Measurements from ENCODE around the gene FBXO7.
"Not testable (repeated sequence)": the region's sequence is repeated elsewhere in the genome, so short reads cannot be mapped to it uniquely, and the experiment has no call there.

FBXO7 gene

DNA sequence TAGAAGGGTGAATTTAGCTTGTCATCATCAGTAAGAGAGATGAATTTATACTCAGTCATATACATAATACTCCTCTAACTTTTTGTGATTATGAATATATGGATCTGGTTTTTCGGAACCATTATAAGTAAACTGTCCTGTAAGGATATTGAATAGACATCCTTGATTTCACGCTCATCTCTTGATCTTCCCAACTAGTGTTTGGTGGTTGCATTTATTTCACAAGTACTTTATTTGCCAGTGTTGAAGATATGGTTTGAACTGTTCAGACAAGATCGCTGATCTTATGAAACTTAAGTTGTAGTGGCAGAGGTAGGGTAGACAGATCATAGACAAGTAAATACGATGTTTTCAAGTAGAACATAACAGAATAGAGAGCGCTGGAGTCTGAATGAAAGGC is 3.0 kb downstream of the FBXO7 start:
- no peak overlapping the region for H3K4me3 ChIP-seq (ENCODE audit: low read length)
- no peak for TF ChIP-seq ZNF274 (IDR thresholded peaks at IDR 0.05; ENCODE audit: low read depth, low read length)

DNA sequence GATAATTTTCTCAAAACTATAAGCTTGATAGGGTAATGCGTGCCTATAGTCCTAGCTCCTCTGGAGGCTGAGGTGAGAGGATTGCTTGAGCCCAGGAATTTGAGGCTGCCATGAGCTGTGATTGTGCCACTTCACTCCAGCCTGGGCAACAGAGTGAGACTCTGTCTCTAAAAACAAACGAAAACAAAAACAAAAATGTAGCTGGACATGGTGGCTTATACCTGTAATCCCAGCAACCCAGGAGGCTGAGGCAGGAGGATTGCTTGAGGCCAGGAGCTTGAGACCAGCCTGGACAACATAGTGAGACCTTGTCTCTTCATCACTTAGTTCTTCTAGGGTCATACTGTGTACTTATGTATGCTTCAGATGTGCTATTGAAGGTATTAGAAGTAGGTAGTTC is 3.9 kb downstream of the FBXO7 start:
- H3K4me3 ChIP-seq (ENCODE audit: low read length): not testable (repeated sequence)

DNA sequence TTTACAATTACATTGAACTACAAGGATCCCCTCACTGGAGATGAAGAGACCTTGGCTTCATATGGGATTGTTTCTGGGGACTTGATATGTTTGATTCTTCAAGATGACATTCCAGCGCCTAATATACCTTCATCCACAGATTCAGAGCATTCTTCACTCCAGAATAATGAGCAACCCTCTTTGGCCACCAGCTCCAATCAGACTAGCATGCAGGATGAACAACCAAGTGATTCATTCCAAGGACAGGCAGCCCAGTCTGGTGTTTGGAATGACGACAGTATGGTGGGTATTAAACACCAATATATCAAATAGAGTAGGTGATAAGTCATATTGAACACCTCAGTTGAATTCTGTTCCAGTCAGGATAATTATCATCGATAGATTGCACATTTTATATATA is 4.4 kb downstream of the FBXO7 start:
- no peak for TF ChIP-seq ZNF274 (IDR thresholded peaks at IDR 0.05; ENCODE audit: low read depth, low read length)
- H3K4me3 ChIP-seq (ENCODE audit: low read length): no peak overlapping the region

DNA sequence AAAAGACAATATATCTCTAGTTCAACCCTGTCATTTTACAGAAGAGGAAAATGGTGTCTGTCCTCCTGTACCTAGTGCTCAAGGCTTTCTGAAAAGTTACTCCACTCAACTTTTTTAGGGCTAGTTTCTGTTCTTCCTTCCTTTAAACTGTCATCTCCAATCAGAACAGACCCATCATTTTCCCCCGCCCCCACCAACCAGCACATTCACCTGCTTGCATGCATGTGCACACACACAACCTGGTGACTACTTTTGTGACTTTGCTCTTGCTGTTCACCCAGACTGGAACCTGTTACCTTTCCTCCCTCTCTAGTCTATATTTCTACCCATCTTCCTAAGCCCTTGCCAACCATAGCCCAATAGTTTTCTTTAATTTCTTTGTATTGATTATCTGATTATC is 5.6 kb downstream of the FBXO7 start:
- no peak for TF ChIP-seq ZNF274 (IDR thresholded peaks at IDR 0.05; ENCODE audit: low read depth, low read length)
- H3K4me3 ChIP-seq (ENCODE audit: low read length): no peak overlapping the region

DNA sequence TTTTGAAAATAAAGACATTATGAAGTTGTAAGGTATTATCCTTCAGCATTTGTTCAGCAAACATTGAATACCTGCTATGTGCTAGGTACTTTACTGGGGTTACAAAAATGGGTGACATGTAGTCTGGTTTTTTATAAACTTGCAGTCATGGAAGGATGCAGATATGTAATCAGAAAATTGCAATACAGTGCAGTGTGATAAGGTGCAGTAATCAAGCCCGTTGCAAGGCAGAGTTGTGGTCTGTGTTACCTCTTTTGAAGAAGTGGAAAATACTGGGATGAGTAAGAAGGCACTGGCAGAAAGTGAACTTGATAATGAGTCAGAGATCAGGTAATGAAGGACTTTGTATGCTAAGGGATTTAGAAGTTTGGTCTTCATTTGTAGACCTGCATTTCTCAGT is 8.1 kb downstream of the FBXO7 start:
- no peak overlapping the region for H3K4me3 ChIP-seq (ENCODE audit: low read length)
- no peak for TF ChIP-seq ZNF274 (IDR thresholded peaks at IDR 0.05; ENCODE audit: low read depth, low read length)

DNA sequence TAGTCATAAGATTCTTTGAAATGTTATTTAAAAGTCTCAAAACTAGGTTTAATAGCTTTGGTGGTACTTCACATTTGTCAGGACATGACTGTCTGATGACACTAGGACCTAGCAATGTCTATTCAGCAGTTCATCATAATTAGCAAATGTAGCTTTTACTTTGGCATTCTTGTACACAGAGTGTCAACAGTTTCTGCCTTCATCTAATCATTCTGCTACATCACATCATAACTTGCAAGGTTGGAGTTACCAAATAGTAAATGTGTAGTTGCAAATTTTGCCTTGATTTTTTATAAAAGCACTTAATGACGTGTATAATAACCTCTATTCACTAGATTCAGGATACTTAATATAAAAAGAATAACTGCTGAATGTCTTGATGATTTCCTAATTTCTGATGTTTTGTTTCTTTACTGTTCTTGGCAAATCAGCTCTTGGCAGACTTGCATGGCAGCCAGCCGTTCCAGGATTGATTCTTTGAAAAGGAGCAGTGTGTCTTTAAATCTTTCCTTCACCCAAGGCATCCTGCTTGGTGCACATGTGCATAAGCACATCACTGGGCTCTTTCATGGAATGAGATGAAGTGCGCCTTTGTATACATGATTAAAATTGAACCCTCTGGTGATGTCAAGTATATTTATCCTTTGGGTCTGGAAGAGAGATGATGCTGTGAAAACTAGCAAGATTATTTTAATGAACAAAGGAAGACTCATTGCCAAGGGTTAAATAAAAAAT is 12.2 kb downstream of the FBXO7 start:
- no peak for TF ChIP-seq ZNF274 (IDR thresholded peaks at IDR 0.05; ENCODE audit: low read depth, low read length)
- H3K4me3 ChIP-seq (ENCODE audit: low read length): no peak overlapping the region

DNA sequence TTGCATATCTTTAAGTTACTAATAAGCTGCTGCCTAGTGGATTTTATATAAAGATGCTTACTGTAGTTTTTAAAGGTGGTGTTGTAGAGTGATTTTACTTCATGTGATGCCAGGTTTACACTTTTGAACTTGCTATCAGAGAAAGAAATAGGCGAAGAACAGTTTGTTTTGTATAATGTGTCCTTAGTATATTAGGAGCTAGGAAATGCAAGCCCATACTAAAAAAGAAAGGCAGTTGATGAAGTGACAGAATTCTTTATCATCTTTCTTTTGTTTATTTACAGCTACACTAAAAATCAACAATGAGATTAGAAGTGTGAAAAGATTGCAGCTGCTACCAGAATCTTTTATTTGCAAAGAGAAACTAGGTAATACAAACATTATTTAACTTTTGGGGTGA is 12.8 kb downstream of the FBXO7 start:
- TF ChIP-seq ZNF274 (IDR thresholded peaks at IDR 0.05; ENCODE audit: low read depth, low read length): no peak
- no peak overlapping the region for H3K4me3 ChIP-seq (ENCODE audit: low read length)

DNA sequence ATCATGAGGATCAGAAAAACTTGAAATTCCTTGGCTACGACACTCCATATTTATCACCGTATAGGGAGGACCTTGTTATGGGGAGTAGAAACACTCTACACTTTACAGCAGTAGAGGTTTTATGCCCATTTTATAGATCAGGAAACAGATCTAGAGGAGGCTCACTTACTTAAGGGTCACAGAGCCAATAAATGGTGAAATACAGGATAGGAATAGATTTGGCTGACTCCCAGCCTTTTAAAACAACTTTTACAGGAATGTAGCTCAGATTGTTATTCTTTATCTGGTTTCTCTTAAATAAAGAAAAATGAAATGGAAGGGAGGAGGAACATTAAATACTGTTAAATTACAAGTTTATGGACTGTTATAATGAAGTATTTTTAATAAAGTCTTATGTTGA is 14.8 kb downstream of the FBXO7 start:
- no peak for TF ChIP-seq ZNF274 (IDR thresholded peaks at IDR 0.05; ENCODE audit: low read depth, low read length)
- no peak overlapping the region for H3K4me3 ChIP-seq (ENCODE audit: low read length)

DNA sequence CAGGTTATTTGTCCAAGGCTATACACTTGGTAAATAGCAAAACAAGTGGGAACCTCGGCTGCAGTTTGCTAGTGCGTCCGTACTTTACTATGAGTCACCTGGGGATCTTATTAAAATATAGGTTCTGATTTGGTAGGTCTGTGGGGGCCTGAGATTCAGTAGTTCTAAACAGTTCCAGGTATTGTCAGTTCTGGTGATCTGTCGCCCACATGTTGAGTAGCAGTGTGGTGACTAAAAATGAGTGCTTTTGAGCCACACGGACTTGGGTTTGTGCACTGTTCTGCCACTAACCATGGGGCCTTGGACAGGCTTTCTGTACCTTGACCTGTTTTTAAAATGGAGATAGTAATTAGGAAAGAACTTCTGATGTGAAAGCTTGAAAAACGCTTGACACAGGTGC is 15.7 kb downstream of the FBXO7 start:
- no peak for TF ChIP-seq ZNF274 (IDR thresholded peaks at IDR 0.05; ENCODE audit: low read depth, low read length)
- H3K4me3 ChIP-seq (ENCODE audit: low read length): no peak overlapping the region

DNA sequence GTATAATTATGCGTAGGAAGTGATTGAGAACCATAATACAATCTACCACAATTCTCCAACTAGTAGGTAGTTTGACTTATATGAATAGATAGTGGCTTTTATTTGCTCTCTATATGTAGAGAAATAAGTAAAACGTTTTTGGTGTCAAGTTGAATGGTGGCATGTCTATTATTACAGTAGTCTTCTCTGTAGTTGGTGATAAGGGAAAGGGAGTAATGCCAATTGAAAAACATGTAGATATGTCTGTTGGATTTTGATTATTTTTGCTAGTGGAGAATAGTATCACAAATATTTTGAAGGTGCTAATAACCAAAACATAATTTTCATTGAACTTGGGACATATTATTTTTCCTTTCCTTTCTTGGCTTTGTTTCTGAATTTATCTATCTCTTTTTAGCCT is 17.5 kb downstream of the FBXO7 start:
- TF ChIP-seq ZNF274 (IDR thresholded peaks at IDR 0.05; ENCODE audit: low read depth, low read length): no peak
- no peak overlapping the region for H3K4me3 ChIP-seq (ENCODE audit: low read length)

DNA sequence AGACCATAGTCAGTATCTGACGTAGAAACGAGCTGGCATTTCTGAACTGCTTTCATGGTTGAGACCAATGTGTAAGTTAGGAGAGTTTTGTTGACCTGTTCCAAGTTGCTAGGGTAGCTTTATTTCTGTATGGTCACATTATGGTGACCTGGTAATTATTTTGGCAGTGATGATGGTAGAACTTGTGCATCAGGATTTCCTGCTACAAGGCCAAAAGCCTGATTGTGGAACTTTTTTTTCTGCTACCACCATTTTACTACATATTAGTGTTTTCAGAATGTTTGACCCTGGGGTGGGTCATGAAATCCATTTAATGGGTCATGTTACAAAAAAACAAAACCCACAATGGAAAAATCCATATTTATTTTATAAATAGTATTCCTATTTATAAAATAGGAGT is 18.9 kb downstream of the FBXO7 start:
- no peak for TF ChIP-seq ZNF274 (IDR thresholded peaks at IDR 0.05; ENCODE audit: low read depth, low read length)
- H3K4me3 ChIP-seq (ENCODE audit: low read length): no peak overlapping the region

DNA sequence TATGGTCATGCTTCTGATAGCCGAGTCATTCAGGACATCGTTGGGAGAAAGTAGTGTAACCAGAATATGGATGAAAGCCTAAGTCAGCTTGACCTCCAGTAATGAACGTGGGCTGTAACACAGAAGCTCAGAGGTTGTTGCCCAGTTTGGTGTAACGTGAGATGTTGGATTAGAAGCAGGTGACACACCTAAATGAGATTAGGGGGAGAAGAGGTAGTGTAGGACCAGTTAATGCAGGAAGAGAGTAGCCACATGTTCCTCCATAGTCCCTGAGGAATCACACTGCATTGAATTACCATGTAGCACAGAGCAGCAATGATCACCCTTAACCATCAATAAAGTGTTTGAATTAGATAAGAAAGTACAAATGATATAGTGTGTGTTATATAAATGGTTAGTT is 20.4 kb downstream of the FBXO7 start:
- TF ChIP-seq ZNF274 (IDR thresholded peaks at IDR 0.05; ENCODE audit: low read depth, low read length): no peak

DNA sequence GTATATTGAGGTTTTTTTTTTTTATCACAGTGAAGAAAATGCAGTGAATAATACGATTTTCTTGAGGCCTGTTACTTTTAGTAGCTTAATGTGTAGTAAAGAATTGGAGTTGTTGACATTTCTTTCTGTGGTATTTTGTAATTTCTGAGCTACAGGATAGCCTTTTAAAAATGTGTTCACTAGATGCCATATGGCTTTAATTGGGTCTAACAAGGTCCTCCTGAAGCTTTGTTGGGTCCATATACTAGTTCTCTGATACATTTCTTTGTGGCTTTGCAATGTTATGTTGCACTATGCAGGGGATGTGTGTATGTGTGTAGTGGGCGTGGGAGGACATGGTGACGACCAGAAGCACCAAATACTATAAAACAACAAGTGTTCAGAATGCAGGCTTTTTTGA is 25.1 kb downstream of the FBXO7 start:
- TF ChIP-seq ZNF274 (IDR thresholded peaks at IDR 0.05; ENCODE audit: low read depth, low read length): no peak

More for the DNA sequence above, 20.4 kb downstream of the FBXO7 start:
- H3K4me3 ChIP-seq (ENCODE audit: low read length): no peak overlapping the region

DNA sequence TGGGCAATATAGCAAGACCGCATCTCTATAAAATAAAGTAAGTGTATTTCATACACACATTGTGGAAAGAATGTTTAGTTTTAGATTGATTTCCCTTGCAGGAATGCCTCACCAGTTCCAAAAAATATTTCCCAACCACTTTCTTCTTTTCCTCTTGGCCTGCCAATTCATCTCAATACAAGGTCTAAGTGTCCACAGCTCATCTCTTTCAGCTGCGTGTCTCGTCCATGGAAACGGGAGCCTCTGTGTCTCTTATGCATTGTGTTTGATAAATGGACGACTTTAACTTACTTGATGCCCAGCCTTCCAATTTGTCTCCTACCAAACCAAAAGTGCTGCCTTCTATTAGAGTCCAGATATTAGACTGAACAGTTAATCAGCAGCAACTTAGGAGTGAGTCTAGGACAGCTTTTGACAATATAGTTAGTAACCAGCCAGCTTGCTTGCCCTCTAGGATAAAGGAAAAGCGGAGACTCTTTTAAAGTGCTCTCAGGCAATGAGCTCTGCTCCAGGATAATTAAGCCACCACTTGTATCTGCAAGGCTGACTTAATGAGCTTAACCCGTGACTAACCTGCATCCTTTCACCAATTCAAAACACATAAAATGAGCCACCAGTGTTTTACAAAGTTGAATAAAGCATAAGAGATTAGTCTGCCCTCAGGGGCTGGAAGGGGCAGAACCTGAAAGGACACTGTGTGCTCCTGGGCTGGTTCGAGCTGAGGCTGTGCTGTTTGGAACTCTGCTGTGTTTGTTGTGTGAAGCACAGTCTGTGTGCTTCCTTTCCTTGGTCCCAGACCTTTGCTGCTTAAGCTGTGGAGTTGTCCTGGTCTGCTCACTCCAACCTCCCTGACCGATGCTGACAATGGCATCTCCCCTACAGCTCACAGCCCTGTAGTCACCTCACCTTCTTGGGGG is 27.5 kb downstream of the FBXO7 start:
- no peak overlapping the region for H3K4me3 ChIP-seq (ENCODE audit: low read length)
- TF ChIP-seq ZNF274 (IDR thresholded peaks at IDR 0.05; ENCODE audit: low read depth, low read length): no peak

More for the DNA sequence above, 25.1 kb downstream of the FBXO7 start:
- H3K4me3 ChIP-seq (ENCODE audit: low read length): no peak overlapping the region

DNA sequence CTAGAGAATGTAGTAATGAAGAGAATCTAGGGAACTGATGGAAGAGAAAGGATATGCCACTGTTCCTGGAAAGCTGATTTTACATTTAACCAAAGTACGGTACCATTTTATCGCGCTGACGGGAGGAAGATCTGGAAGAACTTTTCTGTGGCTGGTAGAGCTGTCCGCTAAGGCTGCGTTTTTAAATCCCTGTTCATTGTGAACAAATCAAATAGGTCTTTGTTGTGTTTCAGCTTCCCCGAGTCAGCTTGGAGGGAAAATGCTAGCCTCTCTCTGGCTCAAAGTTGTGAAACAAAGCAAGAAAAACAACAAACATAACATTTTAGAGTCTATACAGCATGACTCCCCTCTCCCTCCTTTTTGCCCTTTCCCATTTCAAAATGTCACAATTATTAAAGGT is 34.4 kb downstream of the FBXO7 start:
- H3K4me3 ChIP-seq (ENCODE audit: low read length): no peak overlapping the region
- TF ChIP-seq ZNF274 (IDR thresholded peaks at IDR 0.05; ENCODE audit: low read depth, low read length): no peak
